ENCODE measurements around the gene NEXN. TPM values are rescaled to one million over a fixed set of nuclear protein-coding genes. Genes with fewer than 3 reads are reported as not detected.

The NEXN gene
- total RNA-seq, 4 donors from 2014 or later = 5.6 to 38.0 (median 10.5) TPM

GRCh38 chr1:77873461-77873860 lies 15.0 kb upstream of the NEXN start:
- no peak overlapping the region for H3K4me3 ChIP-seq
- peaks cover 0 to 2% (median 0%) of the 10 kb centered on the region in 3 donors for H3K36me3 ChIP-seq
- H3K4me1 ChIP-seq = no peaks in the 10 kb centered on the region
- TF ChIP-seq CTCF (IDR thresholded peaks at IDR 0.05) = no peak
- no peak for TF ChIP-seq POLR2A (IDR thresholded peaks at IDR 0.05)
- H3K9me3 ChIP-seq = no peaks in the 10 kb centered on the region
- H3K27ac ChIP-seq = no peak overlapping the region
- DNase-seq = no peak
- no peaks in the 10 kb centered on the region for H3K27me3 ChIP-seq

GRCh38 chr1:77874804-77875445 lies 13.5 kb upstream of the NEXN start:
- no peaks in the 10 kb centered on the region for H3K4me1 ChIP-seq
- no peak for DNase-seq
- TF ChIP-seq CTCF (IDR thresholded peaks at IDR 0.05) (no peak), POLR2A (IDR thresholded peaks at IDR 0.05) (no peak)
- H3K4me3 ChIP-seq = no peak overlapping the region
- no peak overlapping the region for H3K27ac ChIP-seq
- no peaks in the 10 kb centered on the region for H3K9me3 ChIP-seq
- H3K36me3 ChIP-seq = no peaks in the 10 kb centered on the region
- no peaks in the 10 kb centered on the region for H3K27me3 ChIP-seq

GRCh38 chr1:77876884-77877283 lies 11.5 kb upstream of the NEXN start:
- H3K9me3 ChIP-seq = no peaks in the 10 kb centered on the region
- DNase-seq = no peak
- H3K27me3 ChIP-seq = no peaks in the 10 kb centered on the region
- H3K36me3 ChIP-seq = no peaks in the 10 kb centered on the region
- no peaks in the 10 kb centered on the region for H3K4me1 ChIP-seq
- no peak for TF ChIP-seq CTCF (IDR thresholded peaks at IDR 0.05)
- no peak for TF ChIP-seq POLR2A (IDR thresholded peaks at IDR 0.05)
- H3K4me3 ChIP-seq = no peak overlapping the region
- H3K27ac ChIP-seq = no peak overlapping the region

- Histone ChIP-seq H3K27me3 (no peaks in the 10 kb centered on the region), H3K4me3 (no peak overlapping the region), H3K4me1 (no peaks in the 10 kb centered on the region), H3K9me3 (no peaks in the 10 kb centered on the region), H3K27ac (no peak overlapping the region), H3K36me3 (no peaks in the 10 kb centered on the region)
- no peak for TF ChIP-seq CTCF (IDR thresholded peaks at IDR 0.05)
- TF ChIP-seq POLR2A (IDR thresholded peaks at IDR 0.05) = no peak
- DNase-seq = no peak
Observed at GRCh38 chr1:77881061-77881460, 7.4 kb upstream of the NEXN start.

GRCh38 chr1:77882411-77882810 lies 6.0 kb upstream of the NEXN start:
- TF ChIP-seq CTCF (IDR thresholded peaks at IDR 0.05) (no peak), POLR2A (IDR thresholded peaks at IDR 0.05) (no peak)
- H3K4me3 ChIP-seq = no peak overlapping the region
- DNase-seq = no peak
- no peaks in the 10 kb centered on the region for H3K27me3 ChIP-seq
- no peak overlapping the region for H3K27ac ChIP-seq
- no peaks in the 10 kb centered on the region for H3K4me1 ChIP-seq
- H3K9me3 ChIP-seq = no peaks in the 10 kb centered on the region
- H3K36me3 ChIP-seq = no peaks in the 10 kb centered on the region

Measured in Peyer's patch (tissue), 4 donors.